IPS-20b (cell line): ENCODE measurements around the gene MLYCD.
A peak's percentile ranks its signal among the peaks of the same experiment; 100 is the strongest.

ENCODE experiments used
- H3K27ac ChIP-seq: one replicate; pipeline ENCODE4 v1.5.1; 2013; ENCODE audit warnings: low read length
- H3K27me3 ChIP-seq: 2 replicates; pipeline ENCODE4 v1.6.1; 2013; ENCODE audit warnings: mild to moderate bottlenecking, low read length, inconsistent platforms; ENCODE audit not compliant: insufficient read depth
- H3K36me3 ChIP-seq: 2 replicates; pipeline ENCODE4 v1.6.1; 2013; ENCODE audit warnings: low read depth, mild to moderate bottlenecking, inconsistent platforms, low read length, moderate library complexity; ENCODE audit not compliant: insufficient read depth
- H3K4me1 ChIP-seq: 2 replicates; pipeline ENCODE4 v1.6.1; 2013; ENCODE audit warnings: mild to moderate bottlenecking, control low read depth, inconsistent platforms, low read length, moderate library complexity; ENCODE audit not compliant: insufficient read depth
- H3K4me3 ChIP-seq: 2 replicates; pipeline ENCODE4 v1.5.1; 2013; ENCODE audit warnings: mild to moderate bottlenecking, low read length, inconsistent platforms
- H3K9ac ChIP-seq: 2 replicates; pipeline ENCODE4 v1.6.1; 2013; ENCODE audit warnings: low read depth, mild to moderate bottlenecking, inconsistent platforms, low read length, moderate library complexity
- H3K9me3 ChIP-seq: 2 replicates; pipeline ENCODE4 v1.6.1; 2013; ENCODE audit warnings: mild to moderate bottlenecking, low read depth, low read length, inconsistent platforms; ENCODE audit not compliant: insufficient read depth

Gene MLYCD

DNA sequence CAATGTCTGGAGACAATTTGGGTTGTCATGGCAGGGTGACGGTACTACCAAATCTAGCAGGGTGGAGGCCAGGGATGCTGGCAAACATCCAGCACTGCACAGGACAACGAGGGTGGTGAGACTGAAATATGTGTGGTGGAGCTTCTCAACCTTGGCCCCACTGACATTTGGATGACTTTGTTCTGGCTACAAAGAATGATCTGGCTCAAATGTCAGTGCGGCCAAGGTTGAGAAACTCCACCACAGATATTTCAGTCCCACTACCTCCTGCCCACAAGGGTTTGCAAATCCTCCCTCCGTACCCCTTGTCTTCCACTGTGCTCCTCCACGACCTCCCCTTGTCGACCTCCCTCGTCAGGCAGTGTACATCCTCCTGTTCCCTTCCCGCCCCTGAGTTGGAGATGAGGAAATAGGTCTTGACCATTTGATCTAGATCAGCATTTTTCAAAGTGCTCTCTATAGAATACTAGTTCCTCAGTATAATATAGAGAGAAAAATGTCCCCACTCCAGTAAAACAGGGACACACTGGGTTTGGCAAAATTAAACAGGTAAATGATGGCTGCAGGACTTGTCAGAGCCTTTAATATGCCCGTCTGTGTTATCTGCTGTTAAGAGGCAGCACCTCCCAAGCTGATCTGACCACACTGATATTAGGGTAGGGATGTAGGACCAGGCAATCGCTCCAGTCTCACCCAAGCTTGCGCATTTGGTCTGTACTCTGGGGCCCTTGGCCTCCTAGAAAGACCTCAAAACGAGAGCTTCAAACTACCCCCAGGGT is 60.9 kb downstream of the MLYCD start:
- H3K9me3 ChIP-seq: no peaks in the 10 kb centered on the region
- no peak overlapping the region for H3K9ac ChIP-seq
- H3K4me1 ChIP-seq: no peaks in the 10 kb centered on the region
- H3K27me3 ChIP-seq: no peaks in the 10 kb centered on the region; the same call in 1 of the 2 replicates
- no peaks in the 10 kb centered on the region for H3K36me3 ChIP-seq
- no peak overlapping the region for H3K4me3 ChIP-seq
- no peak overlapping the region for H3K27ac ChIP-seq

DNA sequence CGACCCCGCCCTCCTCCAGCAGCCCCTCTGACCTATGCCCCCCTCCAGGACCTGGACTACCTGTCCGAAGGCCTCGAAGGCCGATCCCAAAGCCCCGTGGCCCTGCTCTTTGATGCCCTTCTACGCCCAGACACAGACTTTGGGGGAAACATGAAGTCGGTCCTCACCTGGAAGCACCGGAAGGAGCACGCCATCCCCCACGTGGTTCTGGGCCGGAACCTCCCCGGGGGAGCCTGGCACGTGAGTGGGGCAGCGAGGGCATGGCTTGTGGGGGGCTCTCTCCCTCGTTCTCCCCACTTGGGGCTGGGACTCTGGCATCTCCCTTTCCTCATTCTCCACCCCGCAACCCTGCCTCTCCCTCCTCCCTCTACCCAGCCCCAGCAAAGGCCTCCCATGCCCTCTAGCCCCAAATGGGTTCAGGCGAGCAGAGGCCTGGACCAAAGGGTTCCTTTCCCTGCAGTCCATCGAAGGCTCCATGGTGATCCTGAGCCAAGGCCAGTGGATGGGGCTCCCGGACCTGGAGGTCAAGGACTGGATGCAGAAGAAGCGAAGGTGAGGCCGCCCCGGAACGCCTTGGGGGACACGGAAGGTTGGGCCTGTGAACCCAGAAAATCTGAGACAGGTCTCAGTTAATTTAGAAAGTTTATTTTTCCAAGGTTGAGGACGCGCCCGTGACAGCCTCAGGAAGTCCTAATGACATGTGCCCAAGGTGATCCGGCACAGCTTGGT is 61.8 kb downstream of the MLYCD start:
- Histone ChIP-seq H3K4me3 (no peak overlapping the region), H3K9ac (no peak overlapping the region), H3K36me3 (no peaks in the 10 kb centered on the region), H3K27ac (no peak overlapping the region), H3K9me3 (no peaks in the 10 kb centered on the region), H3K27me3 (no peaks in the 10 kb centered on the region), H3K4me1 (no peaks in the 10 kb centered on the region)

GRCh38 chr16:83961591-83961990 is 62.7 kb downstream of the MLYCD start:
- no peak overlapping the region for H3K9ac ChIP-seq
- no peak overlapping the region for H3K4me3 ChIP-seq
- H3K36me3 ChIP-seq: no peaks in the 10 kb centered on the region
- H3K4me1 ChIP-seq: no peaks in the 10 kb centered on the region
- H3K9me3 ChIP-seq: no peaks in the 10 kb centered on the region
- H3K27me3 ChIP-seq: no peaks in the 10 kb centered on the region
- H3K27ac ChIP-seq: no peak overlapping the region

- Histone ChIP-seq H3K36me3 (no peaks in the 10 kb centered on the region), H3K4me3 (no peak overlapping the region), H3K9ac (no peak overlapping the region), H3K9me3 (no peaks in the 10 kb centered on the region), H3K27ac (no peak overlapping the region), H3K4me1 (no peaks in the 10 kb centered on the region), H3K27me3 (no peaks in the 10 kb centered on the region)
Observed at GRCh38 chr16:83963277-83964119, 64.6 kb downstream of the MLYCD start.

DNA sequence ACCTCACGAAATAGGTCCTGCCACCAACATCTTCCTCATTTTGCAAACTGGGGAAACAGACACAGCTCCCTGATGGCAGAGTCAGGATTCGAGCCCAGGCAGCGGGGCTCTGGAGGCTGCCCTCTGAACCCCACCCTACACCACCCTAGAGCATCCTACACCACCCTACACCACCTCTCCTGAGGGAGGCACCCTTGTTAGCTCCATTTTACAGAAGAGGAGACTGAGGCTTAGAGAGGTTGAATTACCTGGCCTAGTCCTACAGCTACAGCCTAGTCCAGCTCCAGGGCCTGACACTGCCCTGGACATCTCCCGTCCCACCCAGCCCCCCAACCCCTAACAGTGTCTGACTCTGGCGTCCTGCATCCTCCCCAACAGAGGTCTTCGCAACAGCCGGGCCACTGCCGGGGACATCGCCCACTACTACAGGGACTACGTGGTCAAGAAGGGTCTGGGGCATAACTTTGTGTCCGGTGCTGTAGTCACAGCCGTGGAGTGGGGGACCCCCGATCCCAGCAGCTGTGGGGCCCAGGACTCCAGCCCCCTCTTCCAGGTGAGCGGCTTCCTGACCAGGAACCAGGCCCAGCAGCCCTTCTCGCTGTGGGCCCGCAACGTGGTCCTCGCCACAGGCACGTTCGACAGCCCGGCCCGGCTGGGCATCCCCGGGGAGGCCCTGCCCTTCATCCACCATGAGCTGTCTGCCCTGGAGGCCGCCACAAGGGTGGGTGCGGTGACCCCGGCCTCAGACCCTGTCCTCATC is 65.9 kb downstream of the MLYCD start:
- H3K9me3 ChIP-seq: no peaks in the 10 kb centered on the region
- H3K36me3 ChIP-seq: no peaks in the 10 kb centered on the region
- peaks cover 11% of the 10 kb centered on the region for H3K27me3 ChIP-seq
- no peaks in the 10 kb centered on the region; the same call in 1 of the 2 replicates for H3K4me1 ChIP-seq
- no peak overlapping the region for H3K27ac ChIP-seq
- no peak overlapping the region for H3K4me3 ChIP-seq
- no peak overlapping the region for H3K9ac ChIP-seq

DNA sequence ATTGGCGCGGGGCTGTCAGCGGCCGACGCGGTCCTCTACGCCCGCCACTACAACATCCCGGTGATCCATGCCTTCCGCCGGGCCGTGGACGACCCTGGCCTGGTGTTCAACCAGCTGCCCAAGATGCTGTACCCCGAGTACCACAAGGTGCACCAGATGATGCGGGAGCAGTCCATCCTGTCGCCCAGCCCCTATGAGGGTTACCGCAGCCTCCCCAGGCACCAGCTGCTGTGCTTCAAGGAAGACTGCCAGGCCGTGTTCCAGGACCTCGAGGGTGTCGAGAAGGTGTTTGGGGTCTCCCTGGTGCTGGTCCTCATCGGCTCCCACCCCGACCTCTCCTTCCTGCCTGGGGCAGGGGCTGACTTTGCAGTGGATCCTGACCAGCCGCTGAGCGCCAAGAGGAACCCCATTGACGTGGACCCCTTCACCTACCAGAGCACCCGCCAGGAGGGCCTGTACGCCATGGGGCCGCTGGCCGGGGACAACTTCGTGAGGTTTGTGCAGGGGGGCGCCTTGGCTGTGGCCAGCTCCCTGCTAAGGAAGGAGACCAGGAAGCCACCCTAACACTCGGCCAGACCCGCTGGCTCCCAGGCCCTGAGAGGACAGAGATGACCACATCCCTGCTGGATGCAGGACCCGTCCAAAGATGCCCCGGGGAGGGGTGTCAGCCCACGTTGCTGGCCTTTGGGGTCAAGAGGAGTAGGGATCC is 66.7 kb downstream of the MLYCD start:
- Histone ChIP-seq H3K4me1 (no peaks in the 10 kb centered on the region; the same call in 1 of the 2 replicates), H3K27ac (no peak overlapping the region), H3K27me3 (peaks cover 16% of the 10 kb centered on the region), H3K36me3 (no peaks in the 10 kb centered on the region), H3K9ac (no peak overlapping the region), H3K4me3 (no peak overlapping the region), H3K9me3 (no peaks in the 10 kb centered on the region)

DNA sequence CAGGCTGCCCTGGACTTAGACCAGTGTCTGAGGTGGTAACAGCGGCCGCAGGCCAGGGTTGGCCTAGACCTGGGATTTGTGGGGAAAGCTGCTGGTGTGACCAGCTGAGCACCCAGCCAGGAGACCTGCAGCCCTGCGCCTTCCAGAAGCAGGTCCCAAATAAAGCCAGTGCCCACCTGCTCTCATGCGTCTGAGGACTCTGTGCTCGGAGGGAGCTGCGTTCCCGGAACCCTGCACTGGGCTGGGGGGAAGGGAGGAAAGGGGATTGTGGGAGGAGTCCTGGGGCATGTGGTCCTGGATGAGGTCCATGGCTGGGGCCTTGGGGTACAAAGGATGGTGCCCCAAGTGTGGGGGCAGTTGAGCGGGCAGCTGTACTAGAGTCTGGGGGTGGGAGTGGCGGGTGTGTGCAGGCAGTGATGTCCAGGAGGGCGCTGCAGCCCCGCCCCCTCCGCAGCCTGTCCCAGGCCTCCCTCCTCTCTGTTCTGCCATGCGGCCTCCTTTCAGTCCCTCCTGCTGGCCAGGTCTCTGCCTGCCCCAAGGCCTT is 67.3 kb downstream of the MLYCD start:
- no peaks in the 10 kb centered on the region for H3K36me3 ChIP-seq
- no peaks in the 10 kb centered on the region for H3K9me3 ChIP-seq
- H3K4me1 ChIP-seq: no peaks in the 10 kb centered on the region; the same call in 1 of the 2 replicates
- no peak overlapping the region for H3K9ac ChIP-seq
- peaks cover 16% of the 10 kb centered on the region for H3K27me3 ChIP-seq
- no peak overlapping the region for H3K27ac ChIP-seq
- H3K4me3 ChIP-seq: no peak overlapping the region

DNA sequence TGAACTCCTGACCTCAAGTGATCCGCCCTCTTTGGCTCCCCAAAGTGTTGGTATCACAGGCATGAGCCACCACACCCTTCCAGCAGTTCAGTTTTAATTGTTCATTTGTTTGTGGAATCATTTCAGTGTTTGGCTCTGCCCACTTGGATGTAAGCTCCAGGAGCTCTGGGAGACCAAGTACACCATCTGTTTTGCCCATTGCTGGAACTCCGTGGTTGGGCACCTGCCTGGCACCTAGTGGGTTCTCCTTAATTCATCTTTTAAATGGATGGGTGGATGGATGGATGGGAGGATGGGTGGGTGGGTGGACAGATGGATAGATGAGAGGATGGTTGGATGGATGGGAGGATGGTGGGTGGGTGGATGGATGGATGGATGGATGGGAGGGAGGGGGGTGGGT is 68.2 kb downstream of the MLYCD start:
- no peaks in the 10 kb centered on the region; the same call in 1 of the 2 replicates for H3K4me1 ChIP-seq
- H3K36me3 ChIP-seq: no peaks in the 10 kb centered on the region
- H3K9ac ChIP-seq: no peak overlapping the region
- peaks cover 16% of the 10 kb centered on the region for H3K27me3 ChIP-seq
- no peak overlapping the region for H3K27ac ChIP-seq
- no peaks in the 10 kb centered on the region for H3K9me3 ChIP-seq
- no peak overlapping the region for H3K4me3 ChIP-seq

- no peaks in the 10 kb centered on the region for H3K9me3 ChIP-seq
- no peaks in the 10 kb centered on the region; the same call in 1 of the 2 replicates for H3K4me1 ChIP-seq
- no peaks in the 10 kb centered on the region for H3K36me3 ChIP-seq
- no peak within 1 kb of the TSS for H3K9ac ChIP-seq
- no peak within 1 kb of the TSS for H3K27ac ChIP-seq
- H3K27me3 ChIP-seq: peaks cover 16% of the 10 kb centered on the region
- H3K4me3 ChIP-seq: peak within 1 kb of the TSS; percentile 72
Observed at GRCh38 chr16:83967838-83968305, 69.0 kb downstream of the MLYCD start, which contains the start of gene NECAB2. TSS of gene NECAB2 (plus strand) at chr16:83968244. CDS start at chr16:83968649, 405 bp downstream.

GRCh38 chr16:83968306-83968851 is 69.5 kb downstream of the MLYCD start:
- Histone ChIP-seq H3K27ac (no peak overlapping the region), H3K9ac (no peak overlapping the region), H3K27me3 (peaks cover 16% of the 10 kb centered on the region), H3K4me1 (no peaks in the 10 kb centered on the region; the same call in 1 of the 2 replicates), H3K36me3 (no peaks in the 10 kb centered on the region), H3K9me3 (no peaks in the 10 kb centered on the region), H3K4me3 (peak overlapping the region; percentile 72; the same call in 1 of the 2 replicates)
